Activated CD4-positive, alpha-beta T cell treated with anti-CD3 and anti-CD28 coated beads, Interleukin-2, amount 50 U/mL, for 24 hours (primary cell): ENCODE data around the gene PHF3.
"Not testable (repeated sequence)": the region's sequence is repeated elsewhere in the genome, so short reads cannot be mapped to it uniquely, and the experiment has no call there.

Experiments used
- DNase-seq, 2 donors: peaks; one replicate each; pipeline ENCODE4 v3.0.0-alpha.2; 2020; ENCODE audit warnings: low read depth in 1 of 2, low spot score in 1 of 2

PHF3 gene

DNA sequence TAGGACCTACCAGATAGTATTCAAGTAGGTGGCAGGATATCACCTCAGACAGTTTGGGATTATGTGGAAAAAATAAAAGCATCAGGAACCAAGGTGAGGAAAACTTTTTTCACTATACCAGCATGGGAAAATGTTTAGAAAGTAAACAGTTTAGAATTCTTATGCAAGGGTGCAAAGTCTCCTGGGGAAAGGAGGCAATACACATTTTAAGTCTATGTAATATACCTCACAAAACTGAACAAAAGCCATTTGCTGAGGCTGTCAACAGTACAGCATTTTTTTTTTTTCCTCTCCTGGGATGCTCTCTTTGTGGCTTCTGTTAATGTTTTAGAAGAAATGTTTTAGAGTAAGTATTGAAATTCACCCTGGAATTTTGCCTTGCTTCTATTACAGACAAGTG is 73.5 kb downstream of the PHF3 start:
- no peak for DNase-seq

DNA sequence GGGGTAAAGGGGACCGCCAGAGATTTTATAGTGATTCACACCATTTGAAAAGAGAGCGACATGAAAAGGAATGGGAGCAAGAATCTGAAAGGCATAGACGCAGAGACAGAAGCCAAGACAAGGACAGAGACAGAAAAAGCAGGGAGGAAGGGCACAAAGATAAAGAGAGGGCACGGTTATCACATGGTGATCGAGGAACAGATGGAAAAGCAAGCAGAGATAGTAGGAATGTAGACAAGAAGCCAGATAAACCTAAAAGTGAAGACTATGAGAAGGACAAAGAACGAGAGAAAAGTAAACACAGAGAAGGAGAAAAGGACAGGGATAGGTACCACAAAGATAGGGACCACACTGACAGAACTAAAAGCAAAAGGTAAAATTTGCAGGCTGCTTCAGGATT is 77.7 kb downstream of the PHF3 start:
- no peak for DNase-seq

- DNase-seq: no peak
Measured at GRCh38 chr6:63714091-63714490, 78.5 kb downstream of the PHF3 start.

DNA sequence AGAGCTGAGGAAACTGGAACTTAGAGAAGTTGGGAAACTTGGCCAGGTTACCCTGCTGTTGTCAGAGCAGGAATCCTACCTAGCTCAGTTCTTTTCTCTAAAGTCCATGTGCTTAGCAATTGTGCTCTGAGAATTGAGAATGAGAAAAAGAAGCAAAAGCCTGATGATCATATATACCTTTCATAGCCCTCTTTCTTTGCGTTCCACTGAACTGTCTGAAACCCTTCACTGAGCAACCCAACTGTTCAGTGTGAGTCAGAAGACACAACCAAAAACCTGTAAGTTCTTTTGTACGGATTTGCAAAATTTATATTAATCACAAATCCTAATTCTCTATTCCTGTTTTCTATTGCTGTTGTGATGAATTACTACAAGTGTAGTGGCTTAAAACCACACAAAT is 80.6 kb downstream of the PHF3 start:
- DNase-seq: no peak

GRCh38 chr6:63721181-63721580 is 85.6 kb downstream of the PHF3 start:
- no peak for DNase-seq

DNA sequence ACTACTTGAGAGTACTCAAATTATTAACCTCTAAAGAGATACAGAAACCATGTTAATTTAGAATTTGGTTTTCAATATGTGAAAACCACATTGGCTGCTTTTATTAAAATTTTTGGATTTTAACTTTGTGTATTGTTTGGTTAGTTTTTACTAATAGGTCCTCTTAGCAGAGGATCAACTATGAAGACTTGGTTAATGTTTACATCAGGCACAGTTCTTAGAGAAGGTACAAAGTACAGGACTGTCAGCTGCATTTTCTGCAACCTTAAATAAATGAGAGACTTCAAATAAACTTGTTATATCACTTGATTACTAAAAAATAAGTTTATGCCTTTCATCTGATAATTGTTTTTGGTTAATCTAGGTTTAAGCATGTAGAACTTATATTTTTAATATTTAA is 89.1 kb downstream of the PHF3 start:
- no peak for DNase-seq

GRCh38 chr6:63730311-63730710 is 94.7 kb downstream of the PHF3 start:
- no peak for DNase-seq

DNA sequence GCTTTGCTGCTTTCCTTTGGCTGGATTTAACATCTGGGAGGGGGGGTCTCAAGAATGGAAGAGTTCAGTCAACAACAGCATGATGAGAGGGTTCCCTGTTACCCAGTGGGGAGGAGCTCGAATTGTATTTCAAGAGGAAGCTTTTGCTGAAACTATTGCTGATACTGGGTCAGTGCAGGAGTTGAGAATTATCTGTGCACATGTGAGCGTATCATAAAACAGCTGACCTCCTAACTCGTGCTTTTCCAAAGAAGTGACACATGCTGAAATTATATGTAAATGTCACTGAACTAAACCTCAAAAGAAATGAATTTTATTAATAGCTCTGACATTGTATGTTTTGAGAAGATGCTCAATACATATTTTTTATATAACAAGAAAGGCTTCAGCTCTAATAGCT is 96.3 kb downstream of the PHF3 start:
- no peak for DNase-seq

GRCh38 chr6:63732336-63732735 is 96.7 kb downstream of the PHF3 start:
- no peak for DNase-seq

DNA sequence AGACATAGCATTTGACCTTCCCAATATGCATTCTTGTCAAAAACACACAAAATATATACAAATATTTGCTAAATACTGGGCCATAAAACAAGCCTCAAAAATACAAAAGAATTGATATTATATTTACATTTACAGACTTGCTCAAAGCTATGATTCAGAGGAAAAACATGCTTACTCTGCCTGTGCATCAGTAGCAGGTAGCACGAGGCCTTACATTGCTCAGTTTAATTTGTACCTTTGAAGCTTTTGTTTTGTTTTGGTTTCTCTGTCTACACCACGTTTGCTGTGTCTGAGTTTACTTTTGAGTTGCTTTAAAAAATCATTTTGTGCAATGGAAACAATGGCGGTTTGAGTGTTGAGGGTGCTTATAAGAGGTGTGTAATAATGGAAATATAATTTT is 99.3 kb downstream of the PHF3 start:
- DNase-seq: no peak

DNA sequence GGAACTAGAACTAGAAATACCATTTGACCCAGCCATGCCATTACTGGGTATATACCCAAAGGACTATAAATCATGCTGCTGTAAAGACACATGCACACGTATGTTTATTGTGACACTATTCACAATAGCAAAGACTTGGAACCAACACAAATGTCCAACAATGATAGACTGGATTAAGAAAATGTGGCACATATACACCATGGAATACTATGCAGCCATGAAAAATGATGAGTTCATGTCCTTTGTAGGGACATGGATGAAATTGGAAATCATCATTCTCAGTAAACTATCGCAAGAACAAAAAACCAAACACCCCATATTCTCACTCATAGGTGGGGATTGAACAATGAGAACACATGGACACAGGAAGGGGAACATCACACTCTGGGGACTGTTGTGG is 102.6 kb downstream of the PHF3 start:
- DNase-seq: not testable (repeated sequence)

DNA sequence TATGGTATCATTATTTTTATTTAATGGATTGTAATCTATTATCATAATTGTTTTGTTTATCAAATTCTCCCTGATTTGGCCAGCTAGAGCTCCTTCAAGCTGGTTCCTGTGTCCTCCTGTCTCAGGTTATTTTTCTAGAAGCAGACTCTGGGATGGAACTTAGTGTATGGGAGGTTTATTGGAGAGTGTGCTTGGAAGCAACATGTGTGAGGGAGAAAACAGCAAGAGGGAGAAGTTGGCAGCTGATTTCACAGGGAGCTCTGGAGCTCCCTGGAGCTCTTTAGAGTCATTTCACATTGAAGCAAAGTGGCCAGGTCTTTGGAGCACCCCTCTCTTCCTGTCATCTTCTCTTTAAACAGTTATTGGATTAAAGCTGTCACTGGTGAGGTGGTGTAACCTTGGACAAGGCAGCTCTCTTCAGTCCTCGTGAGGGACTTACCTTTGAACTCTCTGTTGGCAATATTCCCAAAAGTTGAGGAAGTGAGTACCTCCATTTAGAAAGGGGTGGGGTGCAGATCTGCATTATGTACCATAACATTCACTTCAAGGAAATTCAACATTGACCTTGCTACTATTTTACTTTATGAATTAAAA is 103.6 kb downstream of the PHF3 start:
- no peak for DNase-seq

DNA sequence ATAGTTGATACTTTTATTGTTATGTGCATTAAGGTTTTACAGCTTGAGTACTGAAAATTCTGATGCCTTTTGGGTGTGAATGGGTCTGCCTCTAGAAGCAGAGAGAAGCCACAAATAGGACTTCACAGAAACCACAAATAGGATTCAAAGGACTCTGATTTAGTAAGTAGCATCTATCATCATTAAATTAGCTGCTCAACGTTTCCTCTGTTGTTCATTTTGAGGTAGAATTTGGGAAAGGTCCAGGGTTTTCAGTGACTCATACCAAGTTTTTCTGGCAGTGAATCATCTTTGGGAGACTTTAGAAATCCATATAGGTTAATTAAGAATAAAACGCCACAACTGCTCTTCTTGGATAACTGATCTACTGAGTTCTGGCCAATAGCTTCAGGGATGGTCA is 105.1 kb downstream of the PHF3 start:
- no peak for DNase-seq

DNA sequence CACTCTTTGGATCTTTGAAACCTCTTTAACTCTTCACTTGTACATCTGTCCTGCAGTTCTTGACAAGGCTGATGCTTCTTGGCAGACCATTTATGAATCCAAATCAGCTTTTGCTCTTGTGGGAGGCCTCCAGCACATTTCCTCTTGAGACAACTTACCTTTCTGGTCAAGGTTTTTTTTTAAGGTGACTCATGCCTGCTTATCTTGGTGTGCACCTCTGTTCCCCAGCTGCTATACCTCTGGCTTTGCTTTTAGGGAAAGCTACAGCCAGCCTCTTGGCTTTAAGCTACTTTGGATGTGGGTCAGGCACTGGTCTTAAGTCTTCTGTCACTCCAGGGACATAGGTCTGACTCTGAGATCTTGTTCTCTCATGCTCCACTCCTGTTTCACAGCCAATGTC is 106.5 kb downstream of the PHF3 start:
- DNase-seq: no peak

DNA sequence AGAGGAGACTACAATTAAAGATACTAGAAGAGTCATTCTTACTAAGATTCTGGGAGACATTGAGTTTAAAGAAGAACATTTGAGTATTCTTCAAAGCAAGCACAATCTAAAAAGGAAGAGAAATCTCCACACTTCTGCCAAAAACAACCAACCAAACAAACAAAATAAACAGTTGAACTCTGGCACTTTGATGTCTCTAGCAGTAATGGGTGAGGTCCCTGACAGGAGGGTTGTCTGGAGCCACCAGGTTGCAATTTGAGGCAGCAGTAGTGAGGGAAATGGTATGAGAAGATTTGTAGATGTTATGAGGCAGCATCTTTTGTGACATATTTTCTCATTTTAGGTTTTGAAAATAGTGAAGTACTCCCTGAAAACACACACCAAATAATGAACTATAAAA is 108.1 kb downstream of the PHF3 start:
- DNase-seq: no peak

DNA sequence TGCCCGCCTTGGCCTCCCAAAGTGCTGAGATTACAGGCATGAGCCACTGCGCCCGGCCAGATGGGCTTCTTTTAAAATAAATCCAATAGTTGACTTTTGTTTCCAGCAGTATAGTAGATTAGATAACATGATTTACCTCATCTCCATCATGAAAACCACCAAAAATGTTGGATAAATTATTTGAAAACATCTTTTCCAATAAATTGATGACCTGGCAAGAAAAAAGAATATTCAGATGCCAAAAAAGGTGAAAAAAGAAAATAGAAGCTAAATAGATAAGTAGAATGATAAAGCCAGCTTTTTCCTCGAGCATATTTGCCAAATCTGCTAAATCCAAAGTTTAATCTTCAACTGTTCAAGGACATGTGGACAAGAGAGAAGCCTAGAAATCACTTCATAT is 109.2 kb downstream of the PHF3 start:
- DNase-seq: no peak

GRCh38 chr6:63745784-63746183 is 110.2 kb downstream of the PHF3 start:
- DNase-seq: no peak

DNA sequence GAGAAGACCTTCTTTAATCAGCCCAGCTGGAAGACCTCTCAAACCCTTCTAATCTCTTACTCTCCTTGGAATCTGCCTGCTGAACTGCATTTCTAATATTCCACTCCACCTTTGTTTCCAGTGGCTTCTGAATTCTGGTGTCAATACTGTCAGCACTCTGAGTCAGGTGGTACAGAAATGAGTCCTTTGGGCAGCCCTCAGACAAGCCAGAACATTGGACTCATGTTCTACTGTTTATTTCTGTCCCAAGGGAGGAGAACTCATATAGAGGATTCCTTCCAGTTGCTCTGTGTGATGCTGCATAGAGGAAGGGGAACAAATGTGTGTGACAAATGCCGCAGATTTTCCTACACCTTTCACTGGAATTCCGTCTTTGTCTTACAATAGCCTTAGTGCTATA is 114.8 kb downstream of the PHF3 start:
- DNase-seq: no peak

- not testable (repeated sequence) for DNase-seq
Measured at GRCh38 chr6:63757275-63757674, 121.7 kb downstream of the PHF3 start.

DNA sequence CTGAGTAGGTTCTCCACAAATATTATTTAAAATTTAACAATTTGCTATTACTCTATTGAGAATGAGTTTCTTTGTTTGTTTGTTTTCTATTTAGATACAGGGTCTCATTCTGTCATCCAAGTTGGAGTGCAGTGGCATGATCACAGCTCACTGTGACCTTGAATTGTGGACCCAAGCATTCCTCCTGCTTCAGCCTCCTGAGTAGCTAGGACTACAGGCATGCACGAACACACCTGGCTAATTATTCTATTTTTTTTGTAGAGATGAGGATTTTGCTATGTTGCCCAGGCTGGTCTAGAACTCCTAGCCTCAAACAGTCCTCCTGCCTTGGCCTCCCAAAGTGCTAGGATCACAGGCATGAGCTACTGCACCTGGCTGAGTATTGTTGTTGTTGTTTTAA is 122.2 kb downstream of the PHF3 start:
- no peak for DNase-seq

GRCh38 chr6:63759605-63760105 is 124.1 kb downstream of the PHF3 start:
- DNase-seq: no peak

DNA sequence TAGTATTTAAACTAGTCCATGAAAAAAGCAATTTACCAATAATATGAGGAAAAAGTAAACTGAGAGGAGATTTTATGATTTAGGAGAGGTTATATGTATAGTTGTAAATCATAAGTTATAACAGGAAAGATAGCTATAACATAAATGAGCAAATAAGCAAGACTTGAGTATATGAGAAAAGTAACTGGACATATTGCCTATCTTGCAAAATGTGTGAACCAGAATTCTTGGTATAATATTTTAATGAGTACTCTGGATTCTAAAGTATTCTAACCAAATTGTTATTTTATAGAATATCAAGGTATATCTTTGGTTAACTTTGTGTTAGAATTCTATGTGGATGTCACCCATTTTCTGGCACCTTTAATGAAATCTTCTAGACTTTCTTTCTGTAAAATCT is 124.6 kb downstream of the PHF3 start:
- DNase-seq: no peak

DNA sequence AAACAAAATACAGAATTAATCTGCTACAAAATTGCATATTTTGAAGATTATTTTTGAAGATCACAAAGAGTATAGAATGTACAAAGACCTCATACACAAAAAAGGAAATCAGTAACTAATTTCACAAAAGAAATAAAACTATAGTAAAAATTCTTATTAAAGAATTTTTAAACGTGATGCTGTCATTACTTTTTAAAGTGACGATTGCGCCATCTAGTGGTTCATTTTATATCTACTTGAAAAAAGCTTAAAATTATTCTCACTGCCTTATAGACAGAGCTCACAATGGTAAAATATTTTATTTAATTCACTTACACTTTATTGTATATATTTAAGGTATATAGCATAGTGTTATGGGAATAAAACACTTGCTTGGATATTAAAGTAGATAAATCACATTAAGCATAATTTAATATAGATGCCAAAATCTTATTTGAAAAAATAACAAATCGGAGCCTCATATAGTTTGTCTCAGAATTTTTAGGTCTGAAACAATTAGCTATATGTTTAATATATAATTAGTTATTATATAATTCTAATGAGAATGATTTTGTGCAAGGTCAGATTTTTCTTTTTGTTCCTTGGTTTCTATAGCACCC is 128.8 kb downstream of the PHF3 start:
- DNase-seq: peak in 1 of 2 donors; percentile 2
